Breast epithelium (tissue), 3 donors: ENCODE data around the gene ARHGAP26.

Experiments
- POLR2A ChIP-seq: fragments of 450-650 bp; IDR thresholded peaks from one replicate; pipeline ENCODE4 v1.6.1; 2016; ENCODE audit warnings: antibody characterized with exemption, mild to moderate bottlenecking, moderate library complexity
- TF ChIP-seq, protein P1 (sequence below), 3 donors: fragments of 450-650 bp; IDR thresholded peaks; one replicate each; pipeline ENCODE4 v1.5.1; 2016 to 2017; ENCODE audit warnings: antibody characterized with exemption in 3 of 3, mild to moderate bottlenecking in 3 of 3, moderate library complexity in 3 of 3

DNA sequence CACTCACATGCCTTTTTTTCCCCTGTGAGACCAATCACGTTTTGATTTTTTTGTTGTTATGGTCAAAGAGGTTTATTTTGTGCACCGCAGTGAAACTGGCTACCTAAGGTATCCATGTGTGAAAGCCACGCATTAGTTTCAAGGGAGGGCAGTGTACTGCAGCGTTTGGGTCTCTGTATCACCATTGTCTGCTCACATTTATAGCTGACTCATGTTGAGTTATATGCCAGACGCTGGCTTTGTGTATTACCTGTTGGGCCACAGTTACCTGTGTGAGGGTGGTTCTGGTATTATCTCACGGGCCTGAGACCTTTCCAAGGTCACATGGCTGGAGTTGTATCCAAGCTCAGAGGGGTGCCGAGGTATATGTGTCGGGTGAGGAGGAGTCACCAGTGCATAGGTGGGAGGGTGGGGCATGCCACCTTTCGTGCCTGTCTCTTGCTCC is 75.8 kb downstream of the ARHGAP26 start:
- TF ChIP-seq, protein P1, sequence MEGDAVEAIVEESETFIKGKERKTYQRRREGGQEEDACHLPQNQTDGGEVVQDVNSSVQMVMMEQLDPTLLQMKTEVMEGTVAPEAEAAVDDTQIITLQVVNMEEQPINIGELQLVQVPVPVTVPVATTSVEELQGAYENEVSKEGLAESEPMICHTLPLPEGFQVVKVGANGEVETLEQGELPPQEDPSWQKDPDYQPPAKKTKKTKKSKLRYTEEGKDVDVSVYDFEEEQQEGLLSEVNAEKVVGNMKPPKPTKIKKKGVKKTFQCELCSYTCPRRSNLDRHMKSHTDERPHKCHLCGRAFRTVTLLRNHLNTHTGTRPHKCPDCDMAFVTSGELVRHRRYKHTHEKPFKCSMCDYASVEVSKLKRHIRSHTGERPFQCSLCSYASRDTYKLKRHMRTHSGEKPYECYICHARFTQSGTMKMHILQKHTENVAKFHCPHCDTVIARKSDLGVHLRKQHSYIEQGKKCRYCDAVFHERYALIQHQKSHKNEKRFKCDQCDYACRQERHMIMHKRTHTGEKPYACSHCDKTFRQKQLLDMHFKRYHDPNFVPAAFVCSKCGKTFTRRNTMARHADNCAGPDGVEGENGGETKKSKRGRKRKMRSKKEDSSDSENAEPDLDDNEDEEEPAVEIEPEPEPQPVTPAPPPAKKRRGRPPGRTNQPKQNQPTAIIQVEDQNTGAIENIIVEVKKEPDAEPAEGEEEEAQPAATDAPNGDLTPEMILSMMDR (IDR thresholded peaks at IDR 0.05), result no peak
- TF ChIP-seq POLR2A, result no peak
